NB4 (cell line): ENCODE measurements around the gene COPS8.

ENCODE experiments used
- DNase-seq: peaks from one replicate; pipeline ENCODE4 v3.0.0; 2010; ENCODE audit warnings: low read depth
- H3K4me3 ChIP-seq: one replicate; pipeline ENCODE4 v1.5.1; 2011; ENCODE audit warnings: mild to moderate bottlenecking, low read depth, low read length, moderate library complexity
- CTCF ChIP-seq: IDR thresholded peaks from one replicate; pipeline ENCODE4 v1.5.1; 2012; ENCODE audit warnings: low read depth, low read length
- MAX ChIP-seq: IDR thresholded peaks from 2 replicates; pipeline ENCODE4 v1.6.1; 2011; ENCODE audit warnings: low read depth, low read length
- MYC ChIP-seq: IDR thresholded peaks from 2 replicates; pipeline ENCODE4 v1.6.1; 2011; ENCODE audit warnings: low read depth, low read length
- POLR2A ChIP-seq: IDR thresholded peaks from 2 replicates; pipeline ENCODE4 v1.6.1; 2011; ENCODE audit warnings: mild to moderate bottlenecking; ENCODE audit not compliant: insufficient read length; ENCODE audit errors: extremely low read depth

COPS8 gene

GRCh38 chr2:237081596-237081995 is 4.1 kb upstream of the COPS8 start:
- no peak overlapping the region for H3K4me3 ChIP-seq
- no peak for DNase-seq
- TF ChIP-seq POLR2A (no peak), MYC (no peak), CTCF (no peak)

- TF ChIP-seq MYC (no peak), POLR2A (no peak), MAX (no peak), CTCF (no peak)
- no peak for DNase-seq
- no peak overlapping the region for H3K4me3 ChIP-seq
These were observed 2.7 kb upstream of the COPS8 start for GRCh38 chr2:237083026-237083425.

GRCh38 chr2:237084444-237084843 is 1.2 kb upstream of the COPS8 start:
- H3K4me3 ChIP-seq: peak overlapping the region; percentile 100
- TF ChIP-seq CTCF: no peak
- no peak for TF ChIP-seq MYC
- TF ChIP-seq MAX: no peak
- TF ChIP-seq POLR2A: no peak
- DNase-seq: no peak

GRCh38 chr2:237090906-237091305 is 5.2 kb downstream of the COPS8 start:
- no peak for DNase-seq
- TF ChIP-seq MAX (no peak), MYC (no peak), POLR2A (no peak), CTCF (no peak)
- H3K4me3 ChIP-seq: no peak overlapping the region

GRCh38 chr2:237091779-237092436 is 6.2 kb downstream of the COPS8 start:
- TF ChIP-seq POLR2A (no peak), MYC (no peak), CTCF (no peak), MAX (no peak)
- no peak for DNase-seq
- no peak overlapping the region for H3K4me3 ChIP-seq

- no peak for TF ChIP-seq MYC
- no peak for TF ChIP-seq CTCF
- no peak for TF ChIP-seq MAX
- TF ChIP-seq POLR2A: no peak
- no peak for DNase-seq
- H3K4me3 ChIP-seq: no peak overlapping the region
These were observed 6.8 kb downstream of the COPS8 start for GRCh38 chr2:237092506-237092905.
